Effector memory CD8-positive, alpha-beta T cell (primary cell): ENCODE measurements around the gene EPS8L2.

ENCODE experiments used
- ATAC-seq: fragments of 150-1000 bp; cut with Tn5 transposase; replicated peaks from 2 replicates; pipeline ENCODE4 v1.10.0; 2021; ENCODE audit warnings: mild to moderate bottlenecking, moderate library complexity
- DNase-seq, 3 experiments: peaks; one replicate each; pipeline ENCODE4 v3.0.0; 2021
- H3K27ac Mint-ChIP-seq, 2 donors: one replicate each; pipeline ENCODE4 v1.8.0; 2022; ENCODE audit warnings: mild to moderate bottlenecking in 2 of 2, mixed read lengths in 2 of 2, moderate library complexity in 2 of 2
- H3K27me3 Mint-ChIP-seq, 2 donors: one replicate each; pipeline ENCODE4 v1.8.0; 2022; ENCODE audit warnings: mixed read lengths in 2 of 2
- H3K36me3 Mint-ChIP-seq: one replicate; pipeline ENCODE4 v1.8.0; 2022; ENCODE audit warnings: mild to moderate bottlenecking, moderate library complexity, mixed read lengths; ENCODE audit not compliant: insufficient read depth
- H3K4me1 Mint-ChIP-seq, 2 donors: one replicate each; pipeline ENCODE4 v1.8.0; 2022; ENCODE audit warnings: low read depth in 2 of 2, mixed read lengths in 2 of 2
- H3K4me3 Mint-ChIP-seq, 2 donors: one replicate each; pipeline ENCODE4 v1.8.0; 2022; ENCODE audit warnings: mild to moderate bottlenecking in 2 of 2, mixed read lengths in 2 of 2, moderate library complexity in 2 of 2
- H3K9me3 Mint-ChIP-seq, 2 donors: one replicate each; pipeline ENCODE4 v1.8.0; 2022; ENCODE audit warnings: mixed read lengths in 2 of 2
- total RNA-seq, 9 experiments: gene quantifications; one replicate each; lab custom pipeline; 2026; lab: John Stamatoyannopoulos, UW

Gene EPS8L2
- 3.5 to 11.1 (median 6.0) reads per million in 9 experiments for total RNA-seq

DNA sequence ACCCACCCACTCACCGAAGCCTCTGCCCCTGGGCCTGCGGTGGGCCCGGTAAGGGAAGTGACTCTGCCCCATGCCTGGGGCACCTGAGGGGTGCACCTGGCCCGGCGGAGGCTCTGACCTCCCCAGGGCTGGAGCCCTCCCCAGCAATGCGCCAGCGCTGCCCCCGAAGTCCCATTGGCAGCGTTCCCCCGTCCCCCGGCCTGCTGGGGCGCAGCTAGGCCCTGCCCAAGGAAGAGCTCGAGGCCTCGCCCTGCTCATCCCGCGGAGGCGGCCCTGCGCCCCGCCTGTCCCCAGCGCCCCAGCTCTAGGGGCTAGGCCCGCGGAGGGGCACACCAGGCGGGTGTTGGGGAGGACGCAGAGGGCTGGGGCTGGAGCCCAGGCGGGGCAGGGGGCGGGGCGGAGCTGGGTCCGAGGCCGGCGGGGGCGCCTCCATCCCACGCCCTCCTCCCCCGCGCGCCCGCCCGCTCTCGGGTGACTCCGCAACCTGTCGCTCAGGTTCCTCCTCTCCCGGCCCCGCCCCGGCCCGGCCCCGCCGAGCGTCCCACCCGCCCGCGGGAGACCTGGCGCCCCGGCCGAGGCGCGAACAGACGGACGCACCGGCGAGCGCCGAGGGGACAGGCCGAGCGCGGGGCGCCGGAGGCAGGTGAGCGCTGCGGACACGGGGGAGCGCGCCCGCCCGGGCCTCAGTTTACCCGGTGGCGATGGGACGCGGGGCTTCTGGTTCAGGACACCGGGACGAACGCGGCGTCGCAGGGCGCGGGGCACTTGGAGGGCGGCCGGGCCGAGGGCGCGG is at the start of gene EPS8L2:
Gene EPS8L2, plus strand, starts transcription at position 586 of the 793 bp plus-strand sequence. CDS start 3,177 bp downstream, outside the sequence.
- Mint-ChIP-seq H3K27ac (no peak within 1 kb of the TSS), H3K4me1 (peaks cover 3 to 9% of the 10 kb centered on the region in 2 donors), H3K9me3 (no peaks in the 10 kb centered on the region), H3K4me3 (peak within 1 kb of the TSS; percentile 37 to 50), H3K36me3 (no peaks in the 10 kb centered on the region), H3K27me3 (peaks cover 18 to 38% of the 10 kb centered on the region in 2 donors)
- DNase-seq (no peak), ATAC-seq (peak; percentile 35)

DNA sequence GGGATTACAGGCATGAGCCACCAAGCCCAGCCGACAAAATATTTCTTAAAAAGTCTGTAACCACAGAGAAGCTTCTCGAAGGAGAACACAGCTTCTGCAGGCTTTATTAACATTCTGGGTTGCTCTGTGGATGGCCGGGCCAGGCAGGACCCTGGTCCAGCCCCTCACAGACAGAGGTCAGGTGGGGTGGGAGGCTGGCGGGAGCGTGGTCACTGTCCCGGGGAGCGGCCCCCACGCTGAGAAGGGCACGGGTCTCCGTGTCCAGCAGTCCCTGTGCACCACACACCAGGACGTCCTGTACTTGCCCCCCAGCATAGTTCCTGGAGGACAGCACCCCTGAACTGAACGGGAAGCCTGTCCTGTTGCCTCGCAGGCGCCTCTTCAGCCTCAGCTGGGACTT is 49.6 kb upstream of the EPS8L2 start:
- DNase-seq (no peak), ATAC-seq (no peak)
- Mint-ChIP-seq H3K4me1 (peaks cover 0 to 1% of the 10 kb centered on the region in 2 donors), H3K36me3 (peaks cover 13% of the 10 kb centered on the region), H3K4me3 (no peak overlapping the region), H3K27me3 (no peaks in the 10 kb centered on the region), H3K27ac (peak overlapping the region in 1 of 2 donors; percentile 6), H3K9me3 (no peaks in the 10 kb centered on the region)

DNA sequence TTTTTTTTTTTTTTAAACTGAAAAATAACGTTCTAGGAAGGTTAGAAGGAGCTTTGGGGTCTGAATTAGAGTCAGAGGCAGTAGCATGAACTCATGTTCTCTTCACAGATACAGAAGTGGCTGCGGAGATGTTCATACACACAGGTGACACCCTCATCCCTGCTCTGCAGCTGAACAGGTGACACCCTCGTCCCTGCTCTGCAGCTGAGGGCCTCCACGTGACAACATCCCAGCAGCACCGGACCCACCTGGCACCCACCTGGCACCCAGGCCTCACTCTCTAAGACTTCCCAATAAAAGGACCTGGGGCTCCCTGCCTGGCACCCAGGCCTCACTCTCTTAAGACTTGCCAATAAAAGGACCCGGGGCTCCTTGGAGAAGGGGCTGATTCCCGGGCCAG is 49.2 kb upstream of the EPS8L2 start:
- Mint-ChIP-seq H3K27ac (no peak overlapping the region), H3K36me3 (peaks cover 13% of the 10 kb centered on the region), H3K27me3 (no peaks in the 10 kb centered on the region), H3K4me3 (no peak overlapping the region), H3K4me1 (peaks cover 0 to 1% of the 10 kb centered on the region in 2 donors), H3K9me3 (no peaks in the 10 kb centered on the region)
- DNase-seq (no peak), ATAC-seq (no peak)

DNA sequence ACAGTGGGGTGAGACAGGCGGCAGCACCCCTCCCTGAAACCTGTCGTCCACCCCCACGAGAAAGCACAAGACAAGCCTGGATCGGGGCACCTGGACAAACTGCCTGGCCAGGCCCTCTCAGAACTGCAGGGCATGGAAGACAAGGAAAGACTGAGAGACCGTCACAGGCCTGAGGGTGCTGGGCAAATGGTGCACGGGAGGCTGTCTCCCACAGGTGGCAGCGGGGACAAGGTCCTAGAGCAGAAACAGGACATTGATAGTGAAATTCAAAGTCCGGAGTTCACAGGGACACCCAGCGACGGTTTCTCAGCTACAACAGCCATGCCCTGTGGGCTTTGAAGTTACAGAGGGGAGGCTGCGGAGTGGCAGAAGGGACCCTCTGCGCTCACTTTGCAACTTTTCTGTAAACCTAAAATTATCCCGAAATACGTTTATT is 48.3 kb upstream of the EPS8L2 start:
- Mint-ChIP-seq H3K9me3 (no peaks in the 10 kb centered on the region), H3K4me3 (no peak overlapping the region), H3K27ac (no peak overlapping the region), H3K4me1 (peaks cover 0 to 3% of the 10 kb centered on the region in 2 donors), H3K27me3 (no peaks in the 10 kb centered on the region), H3K36me3 (peaks cover 13% of the 10 kb centered on the region)
- DNase-seq (no peak), ATAC-seq (no peak)

DNA sequence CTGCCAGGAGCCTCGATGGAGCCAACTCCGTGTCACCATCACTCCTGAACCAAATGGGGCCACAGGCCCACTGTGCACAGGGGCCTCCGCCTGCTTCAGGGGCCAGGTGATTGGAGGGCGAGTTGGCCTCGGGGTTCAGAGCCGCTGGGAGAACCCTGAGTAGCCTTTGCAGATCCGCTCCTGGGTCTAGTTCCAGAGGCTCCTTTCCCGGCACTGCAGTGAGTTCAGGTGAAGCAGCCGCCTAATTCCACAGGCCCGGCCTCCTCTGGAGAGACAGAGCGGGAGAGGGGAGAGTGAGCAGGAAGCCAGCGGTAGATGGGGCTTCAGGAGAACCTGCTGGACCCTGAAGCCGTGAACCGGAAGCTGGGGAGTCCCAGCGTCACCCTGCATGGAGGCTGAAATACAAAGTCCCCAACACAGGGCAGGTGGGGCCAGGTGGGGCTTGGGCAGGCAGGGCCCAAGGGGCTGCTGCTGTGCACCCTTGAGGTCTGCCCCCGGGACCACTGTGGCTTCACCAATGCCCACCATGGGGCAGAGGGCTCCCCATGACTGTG is 46.4 kb upstream of the EPS8L2 start:
- no peak for ATAC-seq
- Mint-ChIP-seq H3K4me1 (peaks cover 0 to 5% of the 10 kb centered on the region in 2 donors), H3K4me3 (no peak overlapping the region), H3K9me3 (no peaks in the 10 kb centered on the region), H3K27me3 (no peaks in the 10 kb centered on the region), H3K36me3 (peaks cover 17% of the 10 kb centered on the region), H3K27ac (no peak overlapping the region)
- DNase-seq: no peak

DNA sequence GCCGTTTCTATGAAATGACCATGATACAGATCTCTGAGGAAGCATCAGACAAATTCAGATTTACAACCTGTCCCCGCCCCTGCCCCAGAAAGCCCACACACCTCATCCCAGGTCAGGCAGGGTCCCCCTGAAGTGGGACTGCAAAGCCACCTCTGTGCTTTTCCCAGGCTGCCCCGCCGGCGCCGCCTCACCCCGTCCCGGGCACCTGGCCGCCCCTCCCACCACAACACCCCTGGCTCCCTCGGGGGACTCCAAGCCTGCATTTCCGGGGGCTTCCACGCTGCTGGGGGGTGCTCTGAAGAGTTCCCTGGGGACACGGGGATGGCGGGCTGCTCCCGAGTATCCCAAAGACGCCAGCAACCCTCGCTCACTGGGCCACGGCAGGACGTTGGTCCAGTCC is 45.8 kb upstream of the EPS8L2 start:
- no peaks in the 10 kb centered on the region for H3K27me3 Mint-ChIP-seq
- ATAC-seq (no peak), DNase-seq (no peak)
- peaks cover 0 to 5% of the 10 kb centered on the region in 2 donors for H3K4me1 Mint-ChIP-seq
- no peak overlapping the region for H3K4me3 Mint-ChIP-seq
- no peak overlapping the region for H3K27ac Mint-ChIP-seq
- peaks cover 17% of the 10 kb centered on the region for H3K36me3 Mint-ChIP-seq
- no peaks in the 10 kb centered on the region for H3K9me3 Mint-ChIP-seq

DNA sequence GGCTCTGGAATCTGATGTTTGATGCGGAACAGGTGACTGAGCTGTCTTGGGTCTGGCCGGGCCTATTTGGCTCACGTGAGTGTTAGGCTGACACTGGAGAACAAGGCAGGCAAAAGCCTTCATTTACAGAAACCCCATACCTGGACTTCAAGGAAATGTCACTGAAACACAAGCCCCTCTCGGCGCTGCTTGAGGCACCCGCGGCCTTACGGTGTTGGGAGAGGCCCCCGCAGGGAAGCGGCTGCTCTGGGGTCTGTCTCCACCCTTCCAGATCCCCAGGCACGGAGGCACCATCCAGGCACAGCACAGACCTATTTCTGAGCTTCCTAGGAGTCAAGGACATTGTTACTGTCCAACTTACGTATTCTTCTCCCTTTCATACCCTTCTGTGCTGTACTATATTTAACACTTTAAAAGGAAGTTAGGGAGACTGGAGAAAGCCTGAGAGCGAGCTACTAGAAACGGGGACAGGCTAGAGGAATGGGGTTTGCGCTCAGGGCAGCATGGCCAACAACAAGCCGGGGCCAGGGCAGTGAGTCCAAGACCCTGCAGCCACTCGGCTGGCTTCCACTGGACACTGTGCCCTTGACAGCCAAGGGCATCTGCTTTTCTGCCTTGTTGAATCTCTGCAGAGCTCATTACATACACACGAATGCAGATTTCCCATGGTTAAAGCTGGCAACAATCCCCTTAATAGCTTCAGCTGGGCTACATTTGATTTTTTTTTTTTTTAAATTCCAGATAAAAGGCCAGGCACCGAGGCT is 45.2 kb upstream of the EPS8L2 start:
- H3K4me1 Mint-ChIP-seq: peaks cover 0 to 5% of the 10 kb centered on the region in 2 donors
- ATAC-seq (no peak), DNase-seq (no peak)
- H3K27me3 Mint-ChIP-seq: no peaks in the 10 kb centered on the region
- no peaks in the 10 kb centered on the region for H3K9me3 Mint-ChIP-seq
- H3K36me3 Mint-ChIP-seq: peaks cover 17% of the 10 kb centered on the region
- H3K27ac Mint-ChIP-seq: no peak overlapping the region
- H3K4me3 Mint-ChIP-seq: no peak overlapping the region

DNA sequence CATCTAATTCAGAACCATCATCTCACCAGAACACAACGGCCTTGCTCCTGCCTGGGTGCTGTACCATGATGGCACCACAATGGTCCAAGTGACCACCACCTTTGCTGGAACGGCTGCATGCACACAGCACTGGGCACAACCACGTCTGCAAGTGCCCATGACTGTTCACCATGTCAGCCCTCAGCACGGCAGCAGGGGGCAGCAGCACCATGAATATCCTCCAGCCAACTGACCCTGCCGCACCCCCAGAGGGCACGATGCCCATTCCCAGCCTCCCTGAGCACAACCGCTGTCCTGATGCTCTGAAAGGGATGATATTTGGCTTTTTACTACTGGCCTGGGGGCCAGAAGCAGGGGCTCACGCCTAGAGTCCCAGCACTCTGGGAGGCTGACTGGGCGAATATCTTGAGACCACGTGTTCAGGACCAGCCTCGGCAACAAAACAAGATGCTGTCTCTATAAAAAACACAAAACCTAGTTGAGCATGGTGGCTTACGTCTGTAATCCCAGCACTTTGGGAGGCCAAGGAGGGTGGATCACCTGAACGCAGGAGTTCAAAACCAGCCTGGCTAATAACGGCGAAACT is 43.2 kb upstream of the EPS8L2 start:
- H3K4me1 Mint-ChIP-seq: peaks cover 3 to 7% of the 10 kb centered on the region in 2 donors
- no peaks in the 10 kb centered on the region for H3K27me3 Mint-ChIP-seq
- no peak overlapping the region for H3K27ac Mint-ChIP-seq
- no peak overlapping the region for H3K4me3 Mint-ChIP-seq
- H3K36me3 Mint-ChIP-seq: peaks cover 16% of the 10 kb centered on the region
- H3K9me3 Mint-ChIP-seq: no peaks in the 10 kb centered on the region
- DNase-seq (peak in 1 of 3 experiments; percentile 22), ATAC-seq (peak; percentile 43)

DNA sequence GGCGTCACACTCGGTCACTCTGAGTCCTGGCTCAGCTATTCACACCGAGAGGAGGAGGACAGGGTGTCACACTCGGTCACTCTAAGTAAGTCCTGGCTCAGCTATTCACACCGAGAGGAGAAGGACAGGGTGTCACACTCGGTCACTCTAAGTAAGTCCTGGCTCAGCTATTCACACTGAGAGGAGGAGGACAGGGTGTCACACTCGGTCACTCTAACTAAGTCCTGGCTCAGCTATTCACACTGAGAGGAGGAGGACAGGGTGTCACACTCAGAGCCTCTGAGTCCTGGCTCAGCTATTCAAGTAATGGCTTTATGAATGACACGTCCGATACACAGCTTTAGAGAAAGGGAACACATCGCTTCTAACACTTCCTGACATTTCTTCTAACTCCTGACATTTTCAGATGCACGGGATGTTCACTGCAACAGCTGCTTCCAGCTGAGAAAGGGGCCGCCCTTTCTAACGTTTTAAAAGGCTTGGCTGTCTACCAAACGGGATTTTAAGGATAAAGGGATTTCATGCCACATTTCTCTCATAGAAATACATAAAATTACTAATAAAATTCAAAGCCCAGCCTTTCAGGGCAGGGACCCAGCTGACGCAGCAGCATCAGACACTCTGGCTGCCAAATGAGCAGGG is 40.8 kb upstream of the EPS8L2 start:
- Mint-ChIP-seq H3K4me1 (peaks cover 3 to 7% of the 10 kb centered on the region in 2 donors), H3K27me3 (no peaks in the 10 kb centered on the region), H3K9me3 (no peaks in the 10 kb centered on the region), H3K27ac (no peak overlapping the region), H3K36me3 (peaks cover 11% of the 10 kb centered on the region), H3K4me3 (no peak overlapping the region)
- DNase-seq (no peak), ATAC-seq (no peak)

DNA sequence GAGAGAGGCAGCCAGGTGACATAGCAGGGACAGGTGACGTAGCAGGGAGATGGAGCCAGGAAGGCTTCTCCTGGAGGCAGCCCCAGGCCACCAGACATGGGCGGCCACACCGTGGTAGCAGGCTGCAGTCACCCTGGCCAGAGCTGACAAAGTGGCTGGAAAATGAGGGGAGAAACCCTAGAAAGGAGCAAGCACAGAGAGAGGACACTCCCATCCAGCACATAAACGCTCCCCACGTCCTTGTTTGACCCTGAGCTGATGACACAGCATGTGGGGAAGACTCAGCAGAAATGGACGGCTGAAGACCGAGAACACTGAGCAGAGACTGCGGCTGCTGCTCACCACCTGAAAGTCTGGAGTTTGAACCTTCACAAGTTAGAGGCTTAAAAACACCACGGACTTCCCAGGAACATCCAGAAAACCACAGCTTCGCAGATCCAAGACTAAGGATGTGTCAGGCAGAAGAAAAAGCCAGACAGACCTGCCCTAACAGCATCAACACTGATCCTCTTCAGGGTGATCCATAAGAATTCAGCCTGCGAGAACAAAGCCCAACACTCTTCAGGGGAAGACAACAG is 40.2 kb upstream of the EPS8L2 start:
- no peak for DNase-seq
- Mint-ChIP-seq H3K9me3 (no peaks in the 10 kb centered on the region), H3K4me3 (no peak overlapping the region), H3K4me1 (peaks cover 3 to 7% of the 10 kb centered on the region in 2 donors), H3K27me3 (no peaks in the 10 kb centered on the region), H3K27ac (peak overlapping the region; percentile 32 to 70), H3K36me3 (peaks cover 11% of the 10 kb centered on the region)
- no peak for ATAC-seq

DNA sequence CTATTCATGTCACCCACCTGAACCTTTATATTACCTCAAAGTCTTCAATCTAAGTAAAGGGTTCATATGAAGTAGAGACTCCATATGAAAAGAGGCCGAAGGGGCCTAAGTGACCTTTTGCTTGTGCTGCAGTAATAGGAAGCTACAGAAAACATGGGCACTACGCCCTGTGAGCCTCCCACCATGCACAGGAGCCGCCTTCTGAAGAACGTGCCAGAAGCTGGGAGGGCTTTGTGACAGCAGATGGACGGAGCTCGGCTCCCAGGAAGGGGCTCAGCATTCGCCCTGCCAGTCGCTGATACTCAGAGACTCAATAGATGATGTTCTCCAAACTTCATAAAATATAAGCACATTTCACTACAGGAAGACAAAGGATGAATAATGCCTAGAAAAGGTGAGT is 32.2 kb upstream of the EPS8L2 start:
- no peaks in the 10 kb centered on the region for H3K4me1 Mint-ChIP-seq
- no peak for ATAC-seq
- H3K27ac Mint-ChIP-seq: peak overlapping the region in 1 of 2 donors; percentile 63
- no peak overlapping the region for H3K4me3 Mint-ChIP-seq
- no peaks in the 10 kb centered on the region for H3K27me3 Mint-ChIP-seq
- peaks cover 37% of the 10 kb centered on the region for H3K36me3 Mint-ChIP-seq
- no peaks in the 10 kb centered on the region for H3K9me3 Mint-ChIP-seq
- no peak for DNase-seq

DNA sequence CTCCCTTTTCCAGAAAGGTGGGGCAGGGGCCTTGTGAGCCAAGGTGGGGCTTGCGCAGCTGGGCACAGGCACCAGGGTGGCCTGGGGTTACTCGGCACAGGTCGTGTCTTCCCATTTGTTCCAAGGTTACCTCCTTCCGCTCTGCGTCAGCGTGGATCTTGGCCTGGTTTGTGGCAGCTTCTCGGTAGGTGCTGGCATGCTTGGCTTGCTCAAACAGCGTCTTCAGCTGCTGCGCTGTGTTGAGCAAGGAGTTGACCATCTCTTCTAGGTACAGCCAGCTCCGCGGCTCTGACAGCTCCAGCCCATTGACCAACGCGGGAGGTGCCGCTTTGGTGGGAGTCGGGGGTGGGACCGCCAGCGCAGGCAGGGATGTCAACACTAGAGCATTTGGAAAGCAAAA is 31.6 kb upstream of the EPS8L2 start:
- Mint-ChIP-seq H3K4me3 (no peak overlapping the region), H3K4me1 (no peaks in the 10 kb centered on the region), H3K36me3 (peaks cover 37% of the 10 kb centered on the region), H3K27me3 (no peaks in the 10 kb centered on the region), H3K9me3 (no peaks in the 10 kb centered on the region), H3K27ac (no peak overlapping the region)
- DNase-seq (no peak), ATAC-seq (no peak)

DNA sequence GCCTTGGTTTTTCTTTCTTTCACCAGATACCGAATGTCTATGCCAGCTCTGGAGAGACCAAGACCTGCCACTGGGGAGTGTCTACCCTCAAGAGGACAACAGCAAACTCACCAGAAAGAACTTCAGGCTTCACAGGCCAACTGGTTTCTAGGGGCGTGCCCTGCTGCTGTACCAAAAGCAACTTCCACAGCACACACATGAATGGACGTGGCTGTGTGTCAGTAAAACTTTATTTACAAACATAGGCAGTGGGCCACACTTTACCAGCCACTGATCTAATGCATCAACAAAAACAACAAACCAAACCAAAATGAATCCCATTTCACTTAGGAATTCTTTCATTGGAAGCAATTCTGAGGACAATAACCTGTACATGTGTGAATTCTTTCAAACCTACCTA is 27.7 kb upstream of the EPS8L2 start:
- DNase-seq: no peak
- peaks cover 21% of the 10 kb centered on the region for H3K36me3 Mint-ChIP-seq

More for the DNA sequence above, 27.7 kb upstream of the EPS8L2 start:
- H3K9me3 Mint-ChIP-seq: no peaks in the 10 kb centered on the region
- no peak for ATAC-seq
- H3K4me1 Mint-ChIP-seq: no peaks in the 10 kb centered on the region
- H3K27ac Mint-ChIP-seq: peak overlapping the region in 1 of 2 donors; percentile 21
- H3K27me3 Mint-ChIP-seq: no peaks in the 10 kb centered on the region
- no peak overlapping the region for H3K4me3 Mint-ChIP-seq
